HG03039 (cell line): Measurements from ENCODE around the gene ZNF738.

Source experiments
- ATAC-seq: cut with Tn5 transposase; IDR thresholded peaks from one replicate; pipeline ENCODE4 v1.9.1; 2021; ENCODE audit warnings: mild to moderate bottlenecking, moderate library complexity; ENCODE audit not compliant: unreplicated experiment

The ZNF738 gene

GRCh38 chr19:21422244-21422643 lies 63.4 kb downstream of the ZNF738 start:
- no peak for ATAC-seq

DNA sequence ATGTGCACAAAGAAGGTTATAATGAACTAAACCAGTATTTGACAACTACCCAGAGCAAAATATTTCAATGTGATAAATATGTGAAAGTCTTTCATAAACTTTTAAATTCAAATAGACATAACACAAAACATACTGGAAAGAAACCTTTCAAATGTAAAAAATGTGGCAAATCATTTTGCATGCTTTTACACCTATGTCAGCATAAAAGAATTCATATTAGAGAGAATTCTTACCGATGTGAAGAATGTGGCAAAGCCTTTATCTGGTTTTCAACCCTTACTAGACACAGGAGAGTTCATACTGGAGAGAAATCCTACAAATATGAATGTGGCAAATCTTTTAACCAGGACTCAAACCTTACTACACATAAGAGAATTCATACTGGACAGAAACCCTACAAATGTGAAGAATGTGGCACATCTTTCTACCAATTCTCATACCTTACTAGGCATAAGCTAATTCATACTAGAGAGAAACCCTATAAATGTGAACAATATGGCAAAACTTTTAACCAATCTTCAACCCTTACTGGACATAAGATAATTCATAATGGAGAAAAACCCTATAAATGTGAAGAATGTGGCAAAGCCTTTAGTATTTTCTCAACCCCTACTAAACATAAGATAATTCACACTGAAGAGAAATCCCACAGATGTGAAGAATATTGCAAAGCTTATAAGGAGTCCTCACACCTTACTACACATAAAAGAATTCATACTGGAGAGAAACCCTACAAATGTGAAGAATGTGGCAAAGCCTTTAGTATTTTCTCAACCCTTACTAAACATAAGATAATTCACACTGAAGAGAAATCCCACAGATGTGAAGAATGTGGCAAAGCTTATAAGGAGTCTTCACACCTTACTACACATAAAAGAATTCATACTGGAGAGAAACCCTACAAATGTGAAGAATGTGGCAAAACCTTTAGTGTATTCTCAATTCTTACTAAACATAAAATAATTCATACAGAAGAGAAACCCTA lies 64.5 kb downstream of the ZNF738 start:
- no peak for ATAC-seq
